OCI-LY1 (cell line): ENCODE measurements around the gene PALS1.

ENCODE experiments used
- H2AFZ ChIP-seq: fragments of 200-600 bp; sonication (generic), shearing (Covaris generic); 2 replicates; pipeline ENCODE4 v1.6.0; 2014; ENCODE audit warnings: antibody characterized with exemption, mild to moderate bottlenecking, low read length
- H3F3A ChIP-seq: fragments of 200-600 bp; sonication (generic), shearing (Covaris generic); 2 replicates; pipeline ENCODE4 v1.6.0; 2014; ENCODE audit warnings: mild to moderate bottlenecking, antibody characterized with exemption, low read length, moderate library complexity; ENCODE audit not compliant: insufficient read depth
- H3K27ac ChIP-seq: fragments of 200-600 bp; sonication (generic); 2 replicates; pipeline ENCODE4 v1.5.1; 2014; ENCODE audit warnings: low read length, mixed run types, mild to moderate bottlenecking, low read depth; ENCODE audit not compliant: poor library complexity, severe bottlenecking
- H3K27me3 ChIP-seq: fragments of 200-600 bp; sonication (generic); 2 replicates; pipeline ENCODE4 v1.6.0; 2014; ENCODE audit warnings: antibody characterized with exemption, mild to moderate bottlenecking, low read length, moderate library complexity; ENCODE audit not compliant: insufficient read depth
- H3K36me3 ChIP-seq: fragments of 200-600 bp; sonication (generic); 2 replicates; pipeline ENCODE4 v1.6.1; 2014; ENCODE audit warnings: mild to moderate bottlenecking, antibody characterized with exemption, low read length, moderate library complexity, mixed read lengths; ENCODE audit not compliant: insufficient read depth
- H3K4me1 ChIP-seq: fragments of 200-600 bp; sonication (generic); 2 replicates; pipeline ENCODE4 v1.5.1; 2014; ENCODE audit warnings: mild to moderate bottlenecking, low read length, moderate library complexity; ENCODE audit not compliant: insufficient read depth, severe bottlenecking
- H3K4me2 ChIP-seq: fragments of 200-600 bp; sonication (generic), shearing (Covaris generic); 2 replicates; pipeline ENCODE4 v1.6.1; 2014; ENCODE audit warnings: low read length
- H3K4me3 ChIP-seq: fragments of 200-600 bp; sonication (generic); 2 replicates; pipeline ENCODE4 v1.5.1; 2014; ENCODE audit warnings: low read length, low read depth, mild to moderate bottlenecking, mixed read lengths; ENCODE audit not compliant: poor library complexity, severe bottlenecking
- H3K79me2 ChIP-seq: fragments of 200-600 bp; shearing (Covaris generic); 2 replicates; pipeline ENCODE4 v1.6.1; 2016; ENCODE audit warnings: mixed run types, low read length, mixed read lengths; ENCODE audit not compliant: insufficient read depth
- H3K9ac ChIP-seq: fragments of 200-600 bp; sonication (generic), shearing (Covaris generic); 2 replicates; pipeline ENCODE4 v1.6.1; 2014; ENCODE audit warnings: mild to moderate bottlenecking, low read length, mixed read lengths
- H3K9me2 ChIP-seq: fragments of 200-600 bp; sonication (generic), shearing (Covaris generic); 2 replicates; pipeline ENCODE4 v1.6.1; 2014; ENCODE audit warnings: low read depth, mild to moderate bottlenecking, low read length, mixed read lengths
- H3K9me3 ChIP-seq: fragments of 200-600 bp; shearing (Covaris generic); 2 replicates; pipeline ENCODE4 v1.6.1; 2014; ENCODE audit warnings: low read length, mixed read lengths
- H4K20me1 ChIP-seq: fragments of 200-600 bp; sonication (generic), shearing (Covaris generic); 2 replicates; pipeline ENCODE4 v1.6.0; 2016; ENCODE audit warnings: mild to moderate bottlenecking, low read length; ENCODE audit not compliant: insufficient read depth
- EZH2 ChIP-seq: fragments of 200-600 bp; sonication (generic), shearing (Covaris generic); IDR thresholded peaks from 2 replicates; pipeline ENCODE4 v1.8.0; 2017; ENCODE audit warnings: borderline replicate concordance, mixed run types, mild to moderate bottlenecking, antibody characterized with exemption, low read length, moderate library complexity, mixed read lengths
- TF ChIP-seq, protein P1 (sequence below): fragments of 200-600 bp; sonication (generic), shearing (Covaris generic); IDR thresholded peaks from 2 replicates; pipeline ENCODE4 v1.5.1; 2017; ENCODE audit warnings: mild to moderate bottlenecking, antibody characterized with exemption, low read length, moderate library complexity, mixed read lengths

The PALS1 gene

DNA sequence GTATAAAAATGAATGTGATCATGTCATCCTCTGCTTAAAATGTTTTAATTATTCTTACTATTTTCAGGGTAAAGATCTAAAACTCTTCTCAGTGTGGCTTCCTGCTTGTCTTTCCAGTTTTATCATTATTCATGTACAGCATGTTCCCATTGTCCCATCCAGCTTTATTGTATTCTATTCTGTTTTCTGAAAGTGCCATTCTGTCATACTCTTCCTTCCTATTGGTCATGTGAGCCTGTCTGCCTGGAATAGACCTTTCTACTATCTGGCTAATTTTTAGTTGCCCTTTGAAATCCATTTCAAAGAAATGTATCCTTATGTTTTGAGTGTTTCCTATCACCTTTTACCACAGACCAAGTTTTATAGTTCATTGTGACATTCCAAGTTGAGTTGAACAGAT lies 34.9 kb downstream of the PALS1 start:
- Histone ChIP-seq H3K9ac (no peak overlapping the region), H3K4me1 (no peaks in the 10 kb centered on the region), H3K4me3 (no peak overlapping the region), H3F3A (no peaks in the 10 kb centered on the region), H3K36me3 (peaks cover 27% of the 10 kb centered on the region), H4K20me1 (no peaks in the 10 kb centered on the region), H3K9me3 (no peaks in the 10 kb centered on the region), H3K4me2 (no peak overlapping the region), H3K79me2 (peaks cover 14% of the 10 kb centered on the region; the same call in 1 of the 2 replicates), H2AFZ (no peak overlapping the region), H3K27me3 (no peaks in the 10 kb centered on the region), H3K9me2 (no peaks in the 10 kb centered on the region), H3K27ac (no peak overlapping the region)
- TF ChIP-seq, protein P1, sequence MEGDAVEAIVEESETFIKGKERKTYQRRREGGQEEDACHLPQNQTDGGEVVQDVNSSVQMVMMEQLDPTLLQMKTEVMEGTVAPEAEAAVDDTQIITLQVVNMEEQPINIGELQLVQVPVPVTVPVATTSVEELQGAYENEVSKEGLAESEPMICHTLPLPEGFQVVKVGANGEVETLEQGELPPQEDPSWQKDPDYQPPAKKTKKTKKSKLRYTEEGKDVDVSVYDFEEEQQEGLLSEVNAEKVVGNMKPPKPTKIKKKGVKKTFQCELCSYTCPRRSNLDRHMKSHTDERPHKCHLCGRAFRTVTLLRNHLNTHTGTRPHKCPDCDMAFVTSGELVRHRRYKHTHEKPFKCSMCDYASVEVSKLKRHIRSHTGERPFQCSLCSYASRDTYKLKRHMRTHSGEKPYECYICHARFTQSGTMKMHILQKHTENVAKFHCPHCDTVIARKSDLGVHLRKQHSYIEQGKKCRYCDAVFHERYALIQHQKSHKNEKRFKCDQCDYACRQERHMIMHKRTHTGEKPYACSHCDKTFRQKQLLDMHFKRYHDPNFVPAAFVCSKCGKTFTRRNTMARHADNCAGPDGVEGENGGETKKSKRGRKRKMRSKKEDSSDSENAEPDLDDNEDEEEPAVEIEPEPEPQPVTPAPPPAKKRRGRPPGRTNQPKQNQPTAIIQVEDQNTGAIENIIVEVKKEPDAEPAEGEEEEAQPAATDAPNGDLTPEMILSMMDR, result no peak
- TF ChIP-seq EZH2, result no peak

DNA sequence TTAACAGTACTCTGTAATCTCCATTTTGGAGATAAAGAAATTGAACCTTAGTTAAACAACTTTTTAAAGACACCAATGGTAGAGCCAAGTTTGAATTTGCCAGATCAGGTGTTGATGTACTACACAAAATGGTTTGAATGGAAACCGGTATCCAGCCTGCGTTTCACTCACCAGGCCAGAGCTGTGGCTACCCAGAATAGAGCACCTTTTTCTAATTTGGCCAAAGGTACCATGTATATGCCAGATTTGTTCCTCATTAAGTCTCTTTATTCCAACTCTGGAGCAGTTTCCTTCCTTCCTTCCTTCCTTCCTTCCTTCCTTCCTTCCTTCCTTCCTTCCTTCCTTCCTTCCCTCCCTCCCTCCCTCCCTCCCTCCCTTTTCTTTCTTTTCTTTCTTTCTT lies 39.3 kb downstream of the PALS1 start:
- H3K9me2 ChIP-seq, result no peaks in the 10 kb centered on the region
- H3K9ac ChIP-seq, result no peak overlapping the region
- H3K27me3 ChIP-seq, result no peaks in the 10 kb centered on the region
- TF ChIP-seq, protein P1, result no peak
- TF ChIP-seq EZH2, result no peak
- peaks cover 14% of the 10 kb centered on the region; the same call in 1 of the 2 replicates for H3K79me2 ChIP-seq
- no peaks in the 10 kb centered on the region for H3K4me1 ChIP-seq
- no peak overlapping the region for H3K4me3 ChIP-seq
- no peak overlapping the region for H3K4me2 ChIP-seq
- H2AFZ ChIP-seq, result no peak overlapping the region
- H3K9me3 ChIP-seq, result no peaks in the 10 kb centered on the region
- no peak overlapping the region for H3K27ac ChIP-seq
- H4K20me1 ChIP-seq, result no peaks in the 10 kb centered on the region
- H3F3A ChIP-seq, result no peaks in the 10 kb centered on the region
- H3K36me3 ChIP-seq, result 0 out of 2 replicates have a peak, but pooled peaks cover 6% of the 10 kb centered on the region

DNA sequence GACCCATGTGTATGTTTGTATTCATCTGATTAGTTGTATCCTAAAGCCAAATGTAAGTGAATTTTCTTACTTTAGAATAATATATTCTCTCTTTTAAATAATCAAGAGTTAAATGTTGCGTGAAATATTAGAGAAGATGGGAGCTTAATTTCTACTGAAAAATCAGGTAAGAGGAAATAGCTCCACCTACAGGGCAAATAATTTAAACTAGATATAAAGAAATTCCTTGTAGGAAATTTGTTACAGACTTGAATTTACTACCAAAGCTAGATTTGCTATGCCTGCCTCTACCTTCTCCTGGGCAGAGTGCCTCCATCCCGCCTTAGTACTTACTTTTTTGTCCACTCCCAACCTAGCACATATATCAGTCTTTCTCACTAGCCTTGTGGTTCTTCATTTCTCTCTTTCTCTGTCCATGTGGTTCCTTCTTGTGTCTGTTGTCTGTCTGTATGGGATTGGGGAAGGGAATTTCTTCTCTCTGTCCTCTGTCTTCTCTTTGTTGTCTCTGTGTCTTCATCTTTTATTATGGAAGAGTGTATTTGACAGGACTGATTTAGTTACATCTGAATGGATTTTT lies 44.7 kb downstream of the PALS1 start:
- no peaks in the 10 kb centered on the region for H3K4me1 ChIP-seq

More for the DNA sequence above, 44.7 kb downstream of the PALS1 start:
- Histone ChIP-seq H3K27ac (no peak overlapping the region), H2AFZ (no peak overlapping the region), H3K4me2 (no peak overlapping the region), H3K9me3 (no peaks in the 10 kb centered on the region), H3K9ac (no peak overlapping the region), H3K4me3 (no peak overlapping the region), H3K36me3 (no peaks in the 10 kb centered on the region), H3F3A (no peaks in the 10 kb centered on the region), H3K27me3 (no peaks in the 10 kb centered on the region), H3K79me2 (no peaks in the 10 kb centered on the region), H3K9me2 (no peaks in the 10 kb centered on the region), H4K20me1 (no peaks in the 10 kb centered on the region)
- no peak for TF ChIP-seq EZH2
- TF ChIP-seq, protein P1, result peak; percentile 51
